ENCODE results near the gene XPOT. TPM values are rescaled to one million over a fixed set of nuclear protein-coding genes. Genes with fewer than 3 reads are reported as not detected.

The XPOT gene
- polyA plus RNA-seq, 1 donor, result 76.0 TPM

GRCh38 chr12:64418209-64418608, 14.0 kb downstream of the XPOT start:
- no peak for DNase-seq

DNA sequence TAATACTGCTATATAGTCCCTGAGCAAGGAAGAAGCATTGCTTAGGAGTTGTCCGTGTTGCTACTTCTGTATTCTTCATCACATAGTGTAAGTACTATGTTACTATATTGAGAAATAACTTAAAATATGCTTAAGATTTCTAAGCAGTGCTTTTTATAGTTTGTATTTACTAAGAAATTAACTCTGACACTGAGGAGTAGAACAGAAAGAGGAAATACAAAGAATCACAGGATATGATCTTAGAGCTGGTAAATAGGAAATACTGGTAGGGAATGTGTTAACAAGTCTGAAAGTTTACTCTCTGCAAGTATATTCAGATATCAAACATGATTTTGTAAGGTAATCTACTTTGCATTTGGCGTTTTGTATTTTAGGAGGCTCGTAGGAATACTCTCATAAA, 15.5 kb downstream of the XPOT start:
- no peak for DNase-seq

DNA sequence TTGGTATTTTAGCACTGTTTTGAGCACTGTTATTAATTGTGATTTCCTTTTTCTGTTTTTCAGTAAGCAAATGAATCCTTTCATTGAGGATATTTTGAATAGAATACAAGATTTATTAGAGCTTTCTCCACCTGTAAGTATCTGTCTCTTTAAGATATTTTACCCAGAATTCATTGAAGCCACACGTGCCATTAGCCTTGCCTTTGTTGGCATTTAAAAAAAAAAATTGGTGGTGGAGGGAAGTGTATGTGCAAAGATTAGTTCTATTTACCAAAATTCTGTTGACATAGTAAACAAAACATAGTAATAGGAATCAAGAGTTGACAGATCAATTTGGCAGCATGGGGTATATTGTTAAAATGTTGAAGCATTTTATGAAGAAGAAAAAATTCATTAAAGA, 23.8 kb downstream of the XPOT start:
- no peak for DNase-seq

DNA sequence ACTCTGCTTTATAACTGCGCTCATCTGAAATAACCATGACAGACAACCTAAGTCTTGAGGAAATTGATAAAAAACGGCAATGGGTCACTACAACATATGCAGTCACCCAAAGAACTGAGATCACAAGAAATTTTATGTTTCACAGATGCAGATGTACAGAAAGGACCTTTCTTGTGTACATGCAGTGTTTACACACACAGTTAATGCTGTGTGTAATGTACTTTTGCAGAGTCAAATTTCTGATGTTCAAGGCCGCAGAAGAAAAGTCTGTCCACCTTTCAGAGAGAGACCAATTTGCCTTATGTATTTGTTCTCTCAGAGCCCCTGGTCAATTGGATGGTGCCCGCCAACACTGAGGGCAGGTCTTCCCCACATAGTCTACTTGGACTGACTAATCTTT, 24.8 kb downstream of the XPOT start:
- no peak for DNase-seq

- DNase-seq, result no peak
These were observed 26.7 kb downstream of the XPOT start for GRCh38 chr12:64430886-64431285.

DNA sequence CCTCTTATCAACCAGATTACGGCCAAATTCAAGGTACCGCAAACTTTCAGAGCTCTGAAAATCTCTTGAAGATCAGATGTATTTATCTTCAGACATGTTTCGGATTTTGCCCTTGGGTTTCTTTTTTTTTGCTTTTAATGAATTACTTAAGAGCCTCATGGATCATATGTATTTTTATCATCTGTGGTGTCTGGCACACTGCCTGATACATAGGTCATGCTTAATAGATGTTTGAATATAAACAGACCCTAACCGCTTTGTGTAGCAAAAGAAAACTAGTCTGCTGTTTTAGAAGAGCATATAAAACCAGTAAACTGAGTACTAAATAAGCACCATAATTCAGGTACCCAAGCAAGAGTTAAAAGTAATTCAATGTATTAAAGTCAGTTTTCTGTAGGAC, 27.6 kb downstream of the XPOT start:
- DNase-seq, result no peak

DNA sequence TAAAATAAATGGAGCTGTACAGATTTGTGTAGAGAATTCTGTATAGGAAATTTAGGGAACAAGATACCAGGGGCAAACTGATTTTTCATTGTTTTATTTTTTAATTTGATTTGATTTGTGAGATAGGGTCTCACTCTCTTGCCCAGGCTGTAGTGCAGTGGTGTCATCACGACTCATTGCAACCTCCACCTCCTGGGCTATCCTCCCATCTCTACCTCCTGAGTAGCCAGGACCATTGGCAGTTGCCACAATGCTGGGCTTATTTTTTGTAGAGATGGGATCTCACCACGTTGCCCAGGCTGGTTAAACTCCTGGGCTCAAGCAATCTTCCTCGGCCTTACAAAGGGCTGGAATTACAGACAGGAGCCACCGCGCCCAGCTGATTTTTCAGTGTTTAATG, 29.7 kb downstream of the XPOT start:
- DNase-seq, result no peak

DNA sequence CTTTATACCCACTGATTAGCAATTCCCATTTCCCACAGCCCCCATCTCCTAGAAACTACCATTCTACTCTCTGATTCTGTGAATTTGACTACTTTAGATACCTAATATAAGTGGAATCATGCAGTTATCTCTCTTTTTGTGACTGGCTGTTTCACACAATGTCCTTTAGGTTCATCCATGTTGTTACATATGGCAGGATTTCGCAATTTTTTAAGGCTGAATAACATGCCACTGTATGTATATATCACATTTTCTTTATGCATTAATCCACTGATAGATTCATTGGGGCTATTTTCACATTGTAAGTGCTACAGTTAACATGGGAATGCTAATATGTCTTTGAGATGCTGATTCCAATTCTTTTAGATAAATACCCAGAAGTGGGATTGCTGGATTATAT, 35.9 kb downstream of the XPOT start:
- no peak for DNase-seq

GRCh38 chr12:64445490-64445889, 41.3 kb downstream of the XPOT start:
- no peak for DNase-seq

- DNase-seq, result no peak
These were observed 42.1 kb downstream of the XPOT start for GRCh38 chr12:64446295-64446694.

DNA sequence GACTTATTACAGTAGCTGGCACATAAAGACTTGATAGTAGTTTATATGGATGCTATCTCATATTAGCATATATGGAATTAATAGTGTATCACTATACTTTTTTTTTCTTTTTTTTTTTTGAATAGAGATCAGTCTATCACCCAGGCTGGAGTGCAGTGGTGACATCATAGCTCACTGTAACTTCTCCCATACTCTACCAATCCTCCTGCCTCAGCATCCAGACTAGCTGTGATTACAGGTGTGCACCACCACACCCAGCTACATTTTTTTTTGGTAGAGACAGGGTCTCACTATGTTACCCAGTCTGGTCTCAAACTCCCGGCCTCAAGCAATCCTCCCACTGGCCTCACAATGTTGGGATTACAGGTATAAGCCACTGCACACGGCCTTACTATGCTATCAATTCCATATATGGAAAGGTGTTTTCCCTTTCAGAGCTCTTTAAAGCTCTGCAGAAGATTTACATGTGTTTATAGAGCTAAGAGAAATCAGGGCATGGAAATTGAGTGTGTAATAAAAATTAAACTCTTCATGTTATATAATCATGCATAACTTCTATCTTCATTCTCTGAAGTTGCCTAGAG, 46.0 kb downstream of the XPOT start:
- DNase-seq, result no peak

DNA sequence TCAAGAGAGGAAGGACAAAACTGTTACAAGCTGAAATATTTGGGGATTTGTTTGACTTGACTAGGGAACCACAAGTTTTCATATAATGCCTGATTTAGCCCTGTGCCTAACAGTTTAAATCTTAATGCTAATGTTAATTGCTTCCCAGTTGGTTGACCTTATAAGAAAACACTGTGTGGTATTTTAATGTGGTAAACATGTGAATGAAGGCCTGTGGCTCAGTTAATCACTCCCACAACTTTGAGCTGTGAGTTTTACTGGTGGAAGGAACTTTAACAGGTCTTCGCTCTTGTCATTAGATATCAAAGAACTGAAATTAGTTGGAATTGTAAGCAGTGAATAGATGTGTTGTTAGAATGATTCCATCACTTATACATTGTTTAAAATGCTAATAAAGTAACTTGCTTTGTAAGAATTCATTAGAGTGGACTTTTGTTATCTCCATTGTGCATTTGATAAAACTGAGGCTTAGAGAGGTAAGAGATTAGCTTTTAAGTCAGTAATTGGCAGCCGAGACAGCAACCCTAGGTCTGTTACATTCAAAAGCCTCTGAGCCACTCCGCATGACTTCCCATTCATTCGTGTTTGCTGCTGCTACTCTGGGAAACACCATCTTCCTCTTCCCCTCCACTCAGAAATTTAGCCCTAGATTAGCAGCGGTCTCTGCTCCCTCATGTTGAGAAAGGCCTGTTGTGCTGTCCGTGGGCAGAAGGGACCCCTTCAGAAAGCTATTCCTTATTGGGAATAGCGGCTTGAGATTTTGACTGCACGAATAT, 46.7 kb downstream of the XPOT start:
- no peak for DNase-seq

DNA sequence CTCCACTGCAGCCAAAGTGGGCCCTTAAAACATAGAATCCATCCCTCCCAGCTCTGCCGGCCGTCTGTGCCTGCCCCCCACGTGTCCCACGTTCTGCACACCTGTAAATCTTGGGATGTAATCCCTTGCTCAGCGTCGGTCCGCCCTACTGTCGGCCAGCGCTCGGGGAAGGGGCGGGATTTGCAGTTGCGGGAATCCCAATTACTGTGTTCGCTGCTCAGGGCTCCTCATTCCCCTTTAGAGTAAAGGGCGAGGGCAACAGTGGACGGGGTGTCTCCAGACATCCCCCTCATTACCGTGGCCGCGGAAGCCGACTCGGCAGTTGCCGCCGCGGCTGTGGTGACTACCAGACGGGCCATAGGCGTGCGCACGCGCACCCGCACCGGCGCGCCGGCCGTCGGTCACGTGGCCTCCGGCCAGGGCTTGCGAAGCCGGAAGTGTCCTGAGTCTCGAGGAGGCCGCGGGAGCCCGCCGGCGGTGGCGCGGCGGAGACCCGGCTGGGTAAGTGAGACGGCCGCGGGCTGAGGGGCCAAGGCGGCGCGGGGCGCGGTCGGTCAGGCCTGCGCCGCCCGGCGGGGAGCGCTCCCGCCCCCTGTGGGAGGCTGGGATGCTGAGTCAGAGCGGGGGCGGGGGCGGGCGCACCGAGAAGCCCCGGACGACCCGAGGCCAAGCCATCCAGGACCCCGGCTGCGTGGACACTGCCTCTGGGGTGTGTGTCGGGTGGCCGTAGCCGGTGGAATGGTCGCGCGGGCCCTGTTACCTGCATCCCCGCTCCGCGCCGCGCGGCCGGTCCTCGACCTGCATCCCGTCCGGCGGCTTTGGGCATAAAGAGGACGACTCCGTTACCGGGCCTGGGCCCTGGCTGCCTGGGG, 47.7 kb downstream of the XPOT start, which contains the start of gene TBK1:
TBK1 (plus strand) TSS at position 434 of the 872 bp plus-strand sequence. CDS start 3,751 bp downstream, outside the sequence.
- peak; percentile 82 for DNase-seq

DNA sequence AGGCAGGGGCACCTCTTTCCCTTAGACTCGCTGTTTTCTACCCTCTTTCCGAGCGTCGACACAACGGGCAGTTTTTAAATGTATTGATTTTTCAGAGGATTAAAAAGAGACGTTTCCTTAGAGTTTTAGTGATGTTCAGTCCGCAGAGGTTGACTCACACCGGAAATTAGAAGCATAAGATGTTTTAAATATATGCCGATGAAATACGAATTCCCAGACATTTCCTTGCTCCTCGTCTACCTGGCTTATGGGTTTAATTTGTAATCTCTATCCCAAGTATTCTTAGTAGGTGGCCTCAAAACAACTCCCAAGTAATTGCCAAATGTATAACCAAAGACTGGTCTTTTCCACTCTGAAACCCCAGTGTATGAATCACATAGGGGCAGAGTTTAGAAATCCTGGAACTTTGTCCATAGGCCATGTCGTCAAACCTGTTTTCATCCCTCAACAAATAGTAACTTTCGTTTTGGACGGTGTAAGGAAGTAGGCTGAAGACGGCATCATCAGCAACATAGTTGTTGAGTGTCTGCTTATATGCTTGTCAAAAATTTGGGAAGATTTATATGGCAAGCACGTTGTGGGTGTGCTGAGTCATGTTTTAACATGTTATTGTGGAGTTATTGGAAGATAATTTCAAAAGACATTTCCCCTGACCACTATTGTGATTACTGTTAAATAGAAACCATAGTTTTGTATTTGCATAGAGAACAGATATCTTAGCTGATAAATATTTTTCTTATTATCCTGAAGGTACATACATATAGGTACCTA, 48.6 kb downstream of the XPOT start:
- peak; percentile 33 for DNase-seq

GRCh38 chr12:64455506-64455905, 51.3 kb downstream of the XPOT start:
- no peak for DNase-seq

DNA sequence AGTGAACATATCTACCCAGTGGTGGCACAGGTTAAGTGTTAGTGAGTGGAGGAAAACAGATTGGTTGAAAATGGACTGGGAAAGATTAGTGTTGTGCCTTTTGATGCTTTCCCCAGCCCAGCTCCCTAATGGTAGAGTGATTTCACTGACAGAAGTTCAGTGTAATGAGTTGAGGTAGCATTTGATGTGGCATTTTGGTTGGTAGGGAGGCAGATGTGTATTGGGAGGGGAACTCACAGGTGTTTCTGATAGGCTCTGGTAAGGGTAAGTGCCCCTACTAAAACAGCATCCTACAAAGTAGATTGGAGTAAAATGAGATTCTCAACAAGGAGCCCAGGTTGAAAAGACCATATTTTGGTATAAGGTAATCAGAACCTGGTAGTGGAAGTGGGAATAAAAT, 51.9 kb downstream of the XPOT start:
- no peak for DNase-seq

DNA sequence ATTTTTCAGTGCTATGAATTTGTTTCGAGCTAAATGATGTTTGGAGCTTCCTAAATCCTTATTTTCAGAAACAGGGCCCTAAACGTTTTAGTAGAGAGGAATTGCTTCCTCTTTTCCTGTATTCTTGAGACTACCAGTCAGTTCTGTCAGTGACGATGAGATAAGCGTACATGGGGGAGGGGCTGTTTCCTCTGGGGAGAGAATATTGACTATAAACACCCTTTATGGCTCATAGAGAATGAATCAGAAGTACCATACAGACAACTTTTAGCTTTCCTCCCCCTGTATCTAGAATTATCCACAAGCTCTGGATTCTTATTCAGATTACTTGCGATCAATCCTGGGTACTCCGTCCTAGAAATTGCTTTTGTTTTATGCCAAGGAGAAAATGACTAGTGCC, 52.8 kb downstream of the XPOT start:
- DNase-seq, result no peak

GRCh38 chr12:64457466-64457865, 53.3 kb downstream of the XPOT start:
- no peak for DNase-seq

DNA sequence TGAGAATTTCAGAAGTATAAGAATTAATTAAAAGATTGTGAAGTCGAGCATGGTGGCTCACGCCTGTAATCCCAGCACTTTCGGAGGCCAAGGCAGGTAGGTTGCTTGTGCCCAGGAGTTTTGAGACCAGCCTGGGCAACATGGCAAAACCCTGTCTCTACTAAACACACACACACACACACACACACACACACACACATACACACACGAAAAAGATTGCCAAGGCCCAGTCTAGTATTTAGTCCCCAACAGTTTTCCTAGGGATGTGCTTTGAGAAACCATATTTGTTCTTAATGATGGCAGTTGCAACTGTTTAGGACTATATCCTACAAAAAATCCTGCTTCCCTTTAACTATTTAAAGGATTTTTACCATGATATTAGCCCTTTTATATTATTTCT, 53.7 kb downstream of the XPOT start:
- no peak for DNase-seq

GRCh38 chr12:64459394-64459891, 55.3 kb downstream of the XPOT start:
- DNase-seq, result no peak

- DNase-seq, result no peak
These were observed 57.6 kb downstream of the XPOT start for GRCh38 chr12:64461634-64462414.

Data from left kidney (tissue), 2 donors.